Coronary artery (tissue), 2 donors: Measurements from ENCODE around the gene B3GALT4.

ENCODE experiments used
- DNase-seq: peaks from one replicate; pipeline ENCODE4 v3.0.0-alpha.2; 2017; ENCODE audit warnings: low spot score
- H3K27ac ChIP-seq, 2 donors: fragments of 200-600 bp; sonication (generic); one replicate each; pipeline ENCODE4 v1.5.1; 2016 to 2019
- H3K4me3 ChIP-seq: fragments of 200-600 bp; sonication (generic); 2 replicates; pipeline ENCODE4 v1.5.1; 2016; ENCODE audit warnings: mild to moderate bottlenecking, moderate library complexity
- TF ChIP-seq, protein P1 (sequence below): fragments of 200-600 bp; sonication (generic); IDR thresholded peaks from one replicate; pipeline ENCODE4 v1.5.1; 2019; ENCODE audit warnings: antibody characterized with exemption

The B3GALT4 gene

DNA sequence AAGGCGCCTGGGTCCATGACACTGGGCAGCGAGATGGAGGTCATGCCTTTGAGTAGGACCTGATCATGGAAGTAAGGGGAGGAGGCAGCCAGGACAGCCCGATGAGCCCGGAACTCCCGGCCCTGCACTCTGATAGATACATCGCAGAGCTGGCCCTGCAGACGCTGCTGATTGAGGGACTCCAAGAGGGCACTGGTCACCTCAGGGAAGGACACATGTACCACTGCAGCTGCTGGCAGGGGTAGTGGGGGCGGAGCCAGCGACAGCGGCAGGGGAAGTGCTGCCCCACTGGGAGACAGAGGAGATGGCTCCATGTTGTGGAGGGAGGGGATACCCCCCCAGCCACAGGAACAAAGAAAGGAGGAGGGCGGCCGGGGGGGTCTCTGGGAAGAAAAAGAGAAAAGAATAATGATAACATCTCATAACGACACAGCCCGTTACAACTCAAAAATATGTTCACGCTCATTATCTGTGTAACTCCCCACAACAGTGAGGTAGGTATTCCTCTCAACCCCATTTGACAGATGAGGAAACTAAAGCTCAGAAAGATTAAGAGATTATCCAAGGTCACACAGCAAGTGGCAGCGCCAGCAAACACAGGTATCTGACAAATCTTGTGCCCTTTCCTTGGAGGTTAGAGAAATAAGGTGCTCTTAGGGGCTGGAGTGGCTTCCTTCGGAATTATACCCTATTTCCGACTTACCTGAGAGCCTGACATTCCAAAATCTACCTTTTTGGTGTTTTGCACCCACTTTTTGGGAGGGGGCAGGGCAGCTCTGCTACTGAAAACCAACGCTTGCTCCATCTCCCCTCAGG lies 39.9 kb downstream of the B3GALT4 start:
- peak overlapping the region; percentile 70 for H3K4me3 ChIP-seq
- H3K27ac ChIP-seq, result peak overlapping the region; percentile 78 to 90
- TF ChIP-seq, protein P1, sequence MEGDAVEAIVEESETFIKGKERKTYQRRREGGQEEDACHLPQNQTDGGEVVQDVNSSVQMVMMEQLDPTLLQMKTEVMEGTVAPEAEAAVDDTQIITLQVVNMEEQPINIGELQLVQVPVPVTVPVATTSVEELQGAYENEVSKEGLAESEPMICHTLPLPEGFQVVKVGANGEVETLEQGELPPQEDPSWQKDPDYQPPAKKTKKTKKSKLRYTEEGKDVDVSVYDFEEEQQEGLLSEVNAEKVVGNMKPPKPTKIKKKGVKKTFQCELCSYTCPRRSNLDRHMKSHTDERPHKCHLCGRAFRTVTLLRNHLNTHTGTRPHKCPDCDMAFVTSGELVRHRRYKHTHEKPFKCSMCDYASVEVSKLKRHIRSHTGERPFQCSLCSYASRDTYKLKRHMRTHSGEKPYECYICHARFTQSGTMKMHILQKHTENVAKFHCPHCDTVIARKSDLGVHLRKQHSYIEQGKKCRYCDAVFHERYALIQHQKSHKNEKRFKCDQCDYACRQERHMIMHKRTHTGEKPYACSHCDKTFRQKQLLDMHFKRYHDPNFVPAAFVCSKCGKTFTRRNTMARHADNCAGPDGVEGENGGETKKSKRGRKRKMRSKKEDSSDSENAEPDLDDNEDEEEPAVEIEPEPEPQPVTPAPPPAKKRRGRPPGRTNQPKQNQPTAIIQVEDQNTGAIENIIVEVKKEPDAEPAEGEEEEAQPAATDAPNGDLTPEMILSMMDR, result no peak
- DNase-seq, result peak; percentile 76

GRCh38 chr6:33317419-33317668 lies 40.4 kb downstream of the B3GALT4 start:
- Histone ChIP-seq H3K27ac (peak overlapping the region; percentile 78 to 90), H3K4me3 (peak overlapping the region; percentile 70)
- TF ChIP-seq, protein P1, result no peak
- DNase-seq, result no peak

GRCh38 chr6:33317669-33318425 lies 40.9 kb downstream of the B3GALT4 start, which contains the start of gene ZBTB22:
Gene ZBTB22 (minus strand): TSS chr6:33317744. CDS start chr6:33316916, 828 bp downstream.
- peak within 1 kb of the TSS; percentile 78 to 90 for H3K27ac ChIP-seq
- TF ChIP-seq, protein P1, result no peak
- peak; percentile 99 for DNase-seq
- H3K4me3 ChIP-seq, result peak within 1 kb of the TSS; percentile 70

DNA sequence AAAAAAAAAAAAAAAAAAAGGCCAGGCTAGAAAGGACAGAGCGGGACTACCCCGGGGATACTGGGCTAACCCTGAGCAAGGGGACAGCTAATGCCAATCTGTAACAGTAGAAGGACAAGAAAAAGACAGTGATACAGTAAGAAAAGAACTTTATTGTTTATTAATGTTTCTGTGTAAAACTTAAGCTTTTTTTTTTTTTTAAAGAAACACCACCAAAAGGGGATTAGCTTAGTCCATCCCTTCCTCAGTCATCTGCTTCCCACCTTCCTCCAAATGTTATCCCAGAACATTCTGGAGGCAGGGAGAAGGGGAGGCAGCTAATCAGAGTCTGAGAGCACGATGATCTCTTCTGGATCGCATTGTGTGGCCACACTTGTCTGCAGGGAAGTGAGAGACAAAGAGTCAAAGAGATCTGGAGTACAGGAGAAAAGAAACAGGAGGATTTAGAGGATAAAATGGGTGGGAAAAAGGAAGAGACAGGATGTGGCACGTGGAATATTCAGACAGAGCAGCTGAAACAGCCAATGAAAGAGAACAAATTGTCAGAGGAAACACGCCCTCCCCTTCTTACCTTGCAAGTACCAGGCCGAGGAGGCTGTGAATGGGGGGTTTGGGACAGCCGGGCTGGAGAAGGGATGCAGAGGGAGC lies 41.6 kb downstream of the B3GALT4 start:
- TF ChIP-seq, protein P1, result no peak
- H3K4me3 ChIP-seq, result peak overlapping the region; percentile 70
- peak overlapping the region; percentile 1 to 78 for H3K27ac ChIP-seq
- no peak for DNase-seq

DNA sequence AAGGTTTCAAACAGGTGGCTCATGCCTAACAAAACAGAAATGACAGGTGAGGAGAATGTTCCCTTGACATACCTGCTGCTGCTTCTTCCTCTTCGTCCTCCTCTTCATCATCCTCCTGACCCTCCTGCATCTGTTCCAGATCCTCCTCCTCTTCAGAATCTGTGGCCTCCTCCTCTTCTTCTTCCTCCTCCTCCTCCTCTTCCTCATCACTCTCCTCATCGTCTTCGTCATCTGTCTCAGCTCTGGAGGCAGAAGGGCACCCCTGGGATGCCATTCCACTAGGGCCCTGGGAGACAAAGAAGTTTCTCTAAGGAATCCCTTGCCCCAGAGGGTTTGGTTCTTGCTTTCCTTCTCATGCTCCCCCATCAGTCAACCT lies 43.0 kb downstream of the B3GALT4 start:
- TF ChIP-seq, protein P1, result no peak
- DNase-seq, result no peak
- H3K27ac ChIP-seq, result peak overlapping the region; percentile 58 to 69
- no peak overlapping the region for H3K4me3 ChIP-seq

GRCh38 chr6:33320315-33321181 lies 43.6 kb downstream of the B3GALT4 start:
- TF ChIP-seq, protein P1, result no peak
- Histone ChIP-seq H3K27ac (peak overlapping the region; percentile 69 to 73), H3K4me3 (peak overlapping the region; percentile 31)
- no peak for DNase-seq
